OCI-LY3 (cell line): Measurements from ENCODE around the gene RFWD3.

ENCODE experiments used
- CTCF ChIP-seq: fragments of 200-600, 300-600 bp; sonication (generic); IDR thresholded peaks from 2 replicates; pipeline ENCODE4 v1.5.1; 2014; ENCODE audit warnings: antibody characterized with exemption, low read length, low read depth
- EZH2phosphoT487 ChIP-seq: fragments of 200-600 bp; shearing (Covaris generic); IDR thresholded peaks from 2 replicates; pipeline ENCODE4 v1.6.1; 2018; ENCODE audit warnings: antibody characterized with exemption, mixed run types, low read depth

GRCh38 chr16:74716355-74716754 is 49.7 kb upstream of the RFWD3 start:
- TF ChIP-seq CTCF (no peak), EZH2phosphoT487 (no peak)
